Right lobe of liver (tissue), 6 donors: ENCODE data around the gene CTBP1. TPM values are rescaled to one million over a fixed set of nuclear protein-coding genes. Genes with fewer than 3 reads are reported as not detected.
A peak's percentile ranks its signal among the peaks of the same experiment; 100 is the strongest.

Experiments used
- ATAC-seq, 4 donors: fragments of 200-7000 bp; cut with Tn5 transposase; one replicate each; pipeline ENCODE4 v1.9.1; 2020; ENCODE audit warnings: mild to moderate bottlenecking in 4 of 4, moderate library complexity in 4 of 4
- DNase-seq, 3 donors: peaks; one replicate each; pipeline ENCODE4 v3.0.0-alpha.2; 2020
- H3K27ac ChIP-seq, 3 donors: fragments of 200-600 bp; one replicate each; pipeline ENCODE4 v1.8.0; 2022
- H3K27me3 ChIP-seq, 2 donors: fragments of 200-600 bp; one replicate each; pipeline ENCODE4 v1.8.0; 2022
- H3K36me3 ChIP-seq, 4 donors: fragments of 200-600 bp; sonication (generic) in 1 of 4; one replicate each; pipeline versions ENCODE4 v1.5.1 to v1.8.0; 2017 to 2022; ENCODE audit warnings: control low read depth in 1 of 4
- H3K4me1 ChIP-seq, 4 donors: fragments of 200-600 bp; sonication (generic) in 1 of 4; one replicate each; pipeline versions ENCODE4 v1.5.1 to v1.8.0; 2017 to 2022; ENCODE audit warnings: control low read depth in 1 of 4
- H3K4me3 ChIP-seq, 3 donors: fragments of 200-600 bp; one replicate each; pipeline ENCODE4 v1.8.0; 2022
- H3K9me3 ChIP-seq, 4 donors: fragments of 200-600 bp; sonication (generic) in 1 of 4; one replicate each; pipeline versions ENCODE4 v1.5.1 to v1.8.0; 2017 to 2022; ENCODE audit warnings: control low read depth in 1 of 4
- CTCF ChIP-seq, 4 donors: fragments of 200-600 bp in 3 of 4; fragments of 450-650 bp in 1 of 4; IDR thresholded peaks; one replicate each; pipeline versions ENCODE4 v1.5.1 to v1.8.0; 2016 to 2022; ENCODE audit warnings: antibody characterized with exemption in 4 of 4, mild to moderate bottlenecking in 2 of 4
- POLR2A ChIP-seq: fragments of 450-650 bp; IDR thresholded peaks from one replicate; pipeline ENCODE4 v1.6.1; 2017; ENCODE audit warnings: antibody characterized with exemption, mild to moderate bottlenecking
- WGBS: methylation state at CpG from one replicate; pipeline ENCODE4 v1.1.6; 2018; ENCODE audit warnings: low coverage, low lambda C conversion rate; ENCODE audit not compliant: insufficient coverage; ENCODE audit errors: missing lambda C conversion rate; 5-methylcytosine and 5-hydroxymethylcytosine counted together
- intact Hi-C, 2 donors: fragments of 100-400 bp; cut with DNase I; formaldehyde crosslinking; loops; one replicate each; pipeline versions ENCODE4 v1.11.2 to v1.14.1; 2022
- total RNA-seq, 6 experiments: library from RNA; depleted of rRNA in 2 of 6; stranded (reverse); fragments of >200 nt in 2 of 6; fragmentation: NEBNext Ultra II Directional in 3 of 6; extraction: Animal tissue kit (Norgen Biotek cat#: 25700) in 3 of 6; gene quantifications; one replicate each; pipeline versions ENCODE4 v1.1.0 to v1.2.4, GENCODE V29; 2016 to 2023
- donor health status: DM: no; HTN: yes; CAD: no.
- donor health status: DM: no; HTN: no; CAD: no.
- donor health status: DM: no; HTN: no; CAD: no.
- donor health status: DM: no; HTN: yes; CAD: no.
- donor health status: DM: no; HTN: yes; CAD: no.

CTBP1 gene
- total RNA-seq, 6 experiments from 2014 or later = 74.8 to 85.5 (median 79.4) TPM

GRCh38 chr4:1177274-1178141 lies 71.4 kb downstream of the CTBP1 start:
- TF ChIP-seq CTCF (IDR thresholded peaks at IDR 0.05) (no peak), POLR2A (no peak)
- Histone ChIP-seq H3K4me1 (peaks cover 0 to 44% (median 20%) of the 10 kb centered on the region in 4 donors), H3K4me3 (no peak overlapping the region), H3K36me3 (no peaks in the 10 kb centered on the region), H3K9me3 (no peaks in the 10 kb centered on the region), H3K27ac (peak overlapping the region; percentile 44 to 81 (median 76)), H3K27me3 (no peaks in the 10 kb centered on the region)
- DNase-seq (peak; percentile 73 to 88 (median 81)), ATAC-seq (peak; percentile 51 to 74 (median 65))
- WGBS = 0% methylated on average over 2 of the region's 28 CpGs
- intact Hi-C loops = no loop called here

- no peak for TF ChIP-seq POLR2A
- TF ChIP-seq CTCF (IDR thresholded peaks at IDR 0.05) = no peak
- no peaks in the 10 kb centered on the region for H3K27me3 ChIP-seq
- ATAC-seq (no peak), DNase-seq (no peak)
- WGBS = no CpG with 5 or more reads among the region's 1 CpG
- peak overlapping the region in 2 of 3 donors; percentile 76 to 81 for H3K27ac ChIP-seq
- intact Hi-C loops = no loop called here
- no peaks in the 10 kb centered on the region for H3K9me3 ChIP-seq
- H3K4me1 ChIP-seq = peaks cover 0 to 51% (median 20%) of the 10 kb centered on the region in 4 donors
- no peak overlapping the region for H3K4me3 ChIP-seq
- no peaks in the 10 kb centered on the region for H3K36me3 ChIP-seq
Observed at GRCh38 chr4:1176398-1177273, 72.3 kb downstream of the CTBP1 start.

- TF ChIP-seq CTCF (IDR thresholded peaks at IDR 0.05) = no peak
- no peak for TF ChIP-seq POLR2A
- Histone ChIP-seq H3K36me3 (peaks cover 0 to under 1% (median 0%) of the 10 kb centered on the region in 4 donors), H3K9me3 (no peaks in the 10 kb centered on the region), H3K27me3 (no peaks in the 10 kb centered on the region), H3K4me1 (peaks cover 0 to 55% (median 20%) of the 10 kb centered on the region in 4 donors), H3K27ac (peak overlapping the region in 1 of 3 donors; percentile 98), H3K4me3 (no peak overlapping the region)
- intact Hi-C loops = no loop called here
- 100% methylated on average over 3 of the region's 7 CpGs for WGBS
- ATAC-seq = no peak
- no peak for DNase-seq
Observed at GRCh38 chr4:1175635-1176229, 73.2 kb downstream of the CTBP1 start.

- peak in 2 of 3 donors; percentile 46 to 55 for DNase-seq
- TF ChIP-seq POLR2A (no peak), CTCF (IDR thresholded peaks at IDR 0.05) (no peak)
- H3K27me3 ChIP-seq = no peaks in the 10 kb centered on the region
- H3K4me1 ChIP-seq = peaks cover 0 to 55% (median 20%) of the 10 kb centered on the region in 4 donors
- 87% methylated on average over 6 of the region's 20 CpGs for WGBS
- H3K36me3 ChIP-seq = peaks cover 0 to 5% (median under 1%) of the 10 kb centered on the region in 4 donors
- peak overlapping the region in 2 of 3 donors; percentile 97 to 98 for H3K27ac ChIP-seq
- no peak overlapping the region for H3K4me3 ChIP-seq
- ATAC-seq = no peak
- intact Hi-C loops = no loop called here
- H3K9me3 ChIP-seq = no peaks in the 10 kb centered on the region
Observed at GRCh38 chr4:1174941-1175634, 73.8 kb downstream of the CTBP1 start.
